ENCODE results near the gene USP21. TPM values are rescaled to one million over a fixed set of nuclear protein-coding genes. Genes with fewer than 3 reads are reported as not detected.
"Not testable (repeated sequence)": the region's sequence is repeated elsewhere in the genome, so short reads cannot be mapped to it uniquely, and the experiment has no call there.

USP21 gene
- total and polyA plus RNA-seq, 9 of the 15 experiments (the other 6 are each of a cell fraction or from before 2014, with no cell fraction given), result 4.9 to 52.4 (median 21.6) TPM

DNA sequence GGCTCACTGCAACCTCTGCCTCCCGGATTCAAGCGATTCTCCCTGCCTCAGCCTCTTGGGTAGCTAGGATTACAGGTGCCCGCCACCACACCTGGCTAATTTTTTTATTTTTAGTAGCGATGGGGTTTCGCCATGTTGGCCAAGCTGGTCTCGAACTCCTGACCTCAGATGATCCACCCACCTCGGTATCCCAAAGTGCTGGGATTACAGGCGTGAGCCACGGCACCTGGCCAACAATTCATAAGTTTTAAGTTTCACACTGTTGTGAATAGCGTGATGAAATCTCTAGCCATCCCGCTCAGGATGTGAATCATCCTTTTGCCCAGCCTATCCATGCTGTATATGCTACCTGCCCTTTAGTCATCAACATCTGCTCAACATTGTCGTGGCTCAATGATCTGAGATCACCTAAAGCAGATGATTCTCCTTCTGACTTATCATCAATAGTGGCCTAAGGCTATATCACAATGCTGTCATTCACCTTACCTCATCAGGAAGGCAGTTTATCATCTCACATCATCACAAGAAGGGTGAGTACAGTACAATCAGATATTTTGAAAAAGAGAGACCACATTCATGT lies 44.1 kb upstream of the USP21 start (continued):
- TF ChIP-seq, protein P1, sequence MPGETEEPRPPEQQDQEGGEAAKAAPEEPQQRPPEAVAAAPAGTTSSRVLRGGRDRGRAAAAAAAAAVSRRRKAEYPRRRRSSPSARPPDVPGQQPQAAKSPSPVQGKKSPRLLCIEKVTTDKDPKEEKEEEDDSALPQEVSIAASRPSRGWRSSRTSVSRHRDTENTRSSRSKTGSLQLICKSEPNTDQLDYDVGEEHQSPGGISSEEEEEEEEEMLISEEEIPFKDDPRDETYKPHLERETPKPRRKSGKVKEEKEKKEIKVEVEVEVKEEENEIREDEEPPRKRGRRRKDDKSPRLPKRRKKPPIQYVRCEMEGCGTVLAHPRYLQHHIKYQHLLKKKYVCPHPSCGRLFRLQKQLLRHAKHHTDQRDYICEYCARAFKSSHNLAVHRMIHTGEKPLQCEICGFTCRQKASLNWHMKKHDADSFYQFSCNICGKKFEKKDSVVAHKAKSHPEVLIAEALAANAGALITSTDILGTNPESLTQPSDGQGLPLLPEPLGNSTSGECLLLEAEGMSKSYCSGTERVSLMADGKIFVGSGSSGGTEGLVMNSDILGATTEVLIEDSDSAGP (CRISPR knock-in tag; IDR thresholded peaks at IDR 0.05), result no peak
- TF ChIP-seq POLR3A (IDR thresholded peaks at IDR 0.05; ENCODE audit: borderline replicate concordance, extremely low read depth, insufficient read depth, insufficient read length) (peak; percentile 59), ZNF778 (CRISPR knock-in tag; IDR thresholded peaks at IDR 0.05) (no peak), DACH1 (IDR thresholded peaks at IDR 0.05; ENCODE audit: partially characterized antibody) (no peak), ZNF699 (CRISPR knock-in tag; IDR thresholded peaks at IDR 0.05; ENCODE audit: insufficient replicate concordance) (no peak), TRIM24 (IDR thresholded peaks at IDR 0.05) (peak; percentile 39 to 53; a peak in 1 of 4 replicates), ZNF12 (CRISPR knock-in tag; IDR thresholded peaks at IDR 0.05) (no peak), PHB2 (IDR thresholded peaks at IDR 0.05; ENCODE audit: low read depth) (no peak)

DNA sequence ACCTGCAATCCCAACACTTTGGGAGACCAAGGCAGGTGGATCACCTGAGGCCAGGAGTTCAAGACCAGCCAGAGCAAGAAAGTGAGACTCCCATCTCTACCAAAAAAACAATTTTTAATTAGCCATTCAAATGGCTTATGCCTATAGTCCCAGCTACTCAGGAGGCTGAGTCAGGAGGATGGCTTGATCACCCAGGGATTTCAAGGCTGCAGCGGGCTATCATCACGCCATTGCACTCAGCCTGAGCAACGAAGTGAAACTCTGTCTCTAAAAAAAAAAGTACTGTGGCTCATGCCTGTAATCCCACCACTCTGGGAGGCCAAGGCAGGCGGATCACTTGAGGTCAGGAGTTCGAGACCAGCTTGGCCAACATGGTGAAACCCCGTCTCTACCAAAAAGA lies 43.3 kb upstream of the USP21 start:
- H3K4me3 ChIP-seq, result peak overlapping the region; percentile 81; the same call in 1 of the 2 replicates
- POLR2A ChIA-PET, result interaction anchor here (1.1 to 5.3 kb wide), 6 partner anchors 11 to 38 kb away, joined by 4 to 39 read pairs (median 4); partner anchors contain the start of genes DEDD and UFC1
- 58% methylated on average over 5 of the region's 6 CpGs for WGBS (ENCODE audit: insufficient coverage, low coverage, missing lambda C conversion rate)
- peak overlapping the region; percentile 98 for H3K4me2 ChIP-seq (ENCODE audit: insufficient read depth, low read length)
- peaks cover 71% of the 10 kb centered on the region for H3K36me3 ChIP-seq (ENCODE audit: control insufficient read depth, insufficient read depth, low read length)
- H3K9me3 ChIP-seq (replicated peaks; ENCODE audit: control insufficient read depth, insufficient read depth, low read depth, low read length); FAIRE-seq; H2AFZ ChIP-seq (ENCODE audit: low read depth, low read length); CTCF ChIA-PET (ENCODE audit: low intra/inter-chr PET ratio); DNase-seq (ENCODE audit: extremely low read depth in 1 of 4, low spot score in 3 of 4); ATAC-seq; intact Hi-C loops (cut with micrococcal nuclease); H4K20me1 ChIP-seq (replicated peaks; ENCODE audit: control insufficient read depth, insufficient read depth, low read length); BruUV-seq (replicated peaks); H3K27me3 ChIP-seq (ENCODE audit: control insufficient read depth in 2 of 2, insufficient read depth in 2 of 2, low read length in 2 of 2); in situ Hi-C loops (cut with MboI); H3K9me1 ChIP-seq (ENCODE audit: control insufficient read depth, insufficient read depth, low read length): not testable (repeated sequence)
- peak overlapping the region; percentile 27; the same call in 1 of the 3 replicates for H3K27ac ChIP-seq (ENCODE audit: extremely low read depth, low read depth, low read length)
- H3K4me1 ChIP-seq (replicated peaks in 1 of 2; ENCODE audit: control insufficient read depth in 2 of 2, insufficient read depth in 2 of 2, low read length in 2 of 2), result peaks cover 28 to 49% of the 10 kb centered on the region in 2 experiments
- H3K9ac ChIP-seq (ENCODE audit: insufficient read depth in 1 of 2, low read depth in 2 of 2, low read length in 2 of 2), result peak overlapping the region; percentile 97 to 99; a peak in 3 of 4 replicates
- H3K79me2 ChIP-seq (ENCODE audit: control insufficient read depth, insufficient read depth, low read length), result peaks cover 94% of the 10 kb centered on the region
- TF ChIP-seq, protein P2, sequence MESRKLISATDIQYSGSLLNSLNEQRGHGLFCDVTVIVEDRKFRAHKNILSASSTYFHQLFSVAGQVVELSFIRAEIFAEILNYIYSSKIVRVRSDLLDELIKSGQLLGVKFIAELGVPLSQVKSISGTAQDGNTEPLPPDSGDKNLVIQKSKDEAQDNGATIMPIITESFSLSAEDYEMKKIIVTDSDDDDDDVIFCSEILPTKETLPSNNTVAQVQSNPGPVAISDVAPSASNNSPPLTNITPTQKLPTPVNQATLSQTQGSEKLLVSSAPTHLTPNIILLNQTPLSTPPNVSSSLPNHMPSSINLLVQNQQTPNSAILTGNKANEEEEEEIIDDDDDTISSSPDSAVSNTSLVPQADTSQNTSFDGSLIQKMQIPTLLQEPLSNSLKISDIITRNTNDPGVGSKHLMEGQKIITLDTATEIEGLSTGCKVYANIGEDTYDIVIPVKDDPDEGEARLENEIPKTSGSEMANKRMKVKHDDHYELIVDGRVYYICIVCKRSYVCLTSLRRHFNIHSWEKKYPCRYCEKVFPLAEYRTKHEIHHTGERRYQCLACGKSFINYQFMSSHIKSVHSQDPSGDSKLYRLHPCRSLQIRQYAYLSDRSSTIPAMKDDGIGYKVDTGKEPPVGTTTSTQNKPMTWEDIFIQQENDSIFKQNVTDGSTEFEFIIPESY (CRISPR knock-in tag; IDR thresholded peaks at IDR 0.05), result peak; percentile 35; the same call in 1 of the 2 replicates
- TF ChIP-seq, protein P3, sequence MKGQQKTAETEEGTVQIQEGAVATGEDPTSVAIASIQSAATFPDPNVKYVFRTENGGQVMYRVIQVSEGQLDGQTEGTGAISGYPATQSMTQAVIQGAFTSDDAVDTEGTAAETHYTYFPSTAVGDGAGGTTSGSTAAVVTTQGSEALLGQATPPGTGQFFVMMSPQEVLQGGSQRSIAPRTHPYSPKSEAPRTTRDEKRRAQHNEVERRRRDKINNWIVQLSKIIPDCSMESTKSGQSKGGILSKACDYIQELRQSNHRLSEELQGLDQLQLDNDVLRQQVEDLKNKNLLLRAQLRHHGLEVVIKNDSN (CRISPR knock-in tag; IDR thresholded peaks at IDR 0.05), result peak; percentile 27; the same call in 1 of the 2 replicates
- TF ChIP-seq, protein P4, sequence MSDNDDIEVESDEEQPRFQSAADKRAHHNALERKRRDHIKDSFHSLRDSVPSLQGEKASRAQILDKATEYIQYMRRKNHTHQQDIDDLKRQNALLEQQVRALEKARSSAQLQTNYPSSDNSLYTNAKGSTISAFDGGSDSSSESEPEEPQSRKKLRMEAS (CRISPR knock-in tag; IDR thresholded peaks at IDR 0.05), result peak; percentile 32; the same call in 1 of the 2 replicates
